GM23248 (cell line): ENCODE measurements around the gene PITHD1.

Source experiments
- EZH2 ChIP-seq: fragments of 200-600 bp; sonication (generic); IDR thresholded peaks from 2 replicates; pipeline ENCODE4 v1.6.1; 2018; ENCODE audit warnings: antibody characterized with exemption, mild to moderate bottlenecking; ENCODE audit not compliant: insufficient read depth, poor library complexity, severe bottlenecking
- EZH2phosphoT487 ChIP-seq: fragments of 200-600 bp; sonication (generic); IDR thresholded peaks from 2 replicates; pipeline ENCODE4 v1.6.1; 2018; ENCODE audit warnings: antibody characterized with exemption, moderate library complexity, mild to moderate bottlenecking, low read depth; ENCODE audit not compliant: insufficient read depth

DNA sequence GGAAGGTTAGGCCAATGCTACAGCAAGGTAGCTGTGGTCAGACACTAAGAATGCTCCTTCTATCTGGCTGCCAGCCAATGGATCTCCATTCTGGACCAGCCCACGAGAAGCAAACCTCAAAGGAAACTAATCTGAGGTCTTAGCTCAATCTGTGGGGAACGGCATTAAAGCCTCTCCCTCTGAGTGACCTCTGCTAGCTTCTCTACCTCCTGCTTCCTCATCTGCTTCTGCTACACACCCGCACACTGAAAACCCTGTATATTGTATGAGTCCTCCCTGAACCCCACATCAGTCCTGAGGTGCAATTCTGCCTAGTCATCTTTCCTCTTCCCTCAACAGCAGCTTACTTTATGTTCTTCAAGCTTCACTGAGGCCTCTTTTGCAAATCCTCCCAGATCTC lies 29.2 kb downstream of the PITHD1 start:
- TF ChIP-seq EZH2: no peak
- TF ChIP-seq EZH2phosphoT487: no peak
